Measurements from ENCODE around the gene HMCN1.

HMCN1 gene

DNA sequence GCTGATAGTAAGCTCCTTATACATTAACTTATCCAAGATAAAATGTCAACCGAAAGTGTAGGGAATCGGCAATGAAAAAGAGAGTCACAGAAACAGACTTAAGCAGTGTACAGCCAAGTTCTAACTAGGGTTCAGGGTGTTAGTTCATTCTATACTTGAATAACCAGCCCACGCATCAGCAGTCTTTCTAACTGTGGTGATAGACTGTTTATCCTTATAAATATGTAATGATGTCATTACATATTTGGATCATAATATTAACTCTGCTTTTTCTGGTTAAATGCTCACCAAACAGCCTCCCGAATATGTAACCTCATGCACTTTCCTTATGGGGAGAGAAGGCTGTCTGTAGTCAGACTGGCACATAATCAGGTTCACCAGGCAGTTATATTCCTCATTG lies 11.0 kb downstream of the HMCN1 start:
- DNase-seq (ENCODE audit: extremely low spot score), result no peak
- ChIA-PET CTCF (interaction anchor here (0.6 kb wide), 1 partner anchor 14 kb away, joined by 3 read pairs; no protein-coding TSS in a partner anchor), POLR2A (no interaction called here)
- TF ChIP-seq BHLHE40 (IDR thresholded peaks at IDR 0.05; ENCODE audit: borderline replicate concordance) (no peak), SP1 (IDR thresholded peaks at IDR 0.05) (no peak), CTBP1 (IDR thresholded peaks at IDR 0.05; ENCODE audit: borderline replicate concordance) (no peak), ARNT (IDR thresholded peaks at IDR 0.05) (no peak), FOXA1 (IDR thresholded peaks at IDR 0.05) (no peak), HDGF (IDR thresholded peaks at IDR 0.05; ENCODE audit: borderline replicate concordance) (no peak), L3MBTL2 (conservative IDR thresholded peaks at IDR 0.05) (no peak), FOXK2 (IDR thresholded peaks at IDR 0.05) (no peak), FOXM1 (IDR thresholded peaks at IDR 0.05; ENCODE audit: borderline replicate concordance) (no peak), ELF4 (IDR thresholded peaks at IDR 0.05) (no peak), TARDBP (IDR thresholded peaks at IDR 0.05) (no peak)

DNA sequence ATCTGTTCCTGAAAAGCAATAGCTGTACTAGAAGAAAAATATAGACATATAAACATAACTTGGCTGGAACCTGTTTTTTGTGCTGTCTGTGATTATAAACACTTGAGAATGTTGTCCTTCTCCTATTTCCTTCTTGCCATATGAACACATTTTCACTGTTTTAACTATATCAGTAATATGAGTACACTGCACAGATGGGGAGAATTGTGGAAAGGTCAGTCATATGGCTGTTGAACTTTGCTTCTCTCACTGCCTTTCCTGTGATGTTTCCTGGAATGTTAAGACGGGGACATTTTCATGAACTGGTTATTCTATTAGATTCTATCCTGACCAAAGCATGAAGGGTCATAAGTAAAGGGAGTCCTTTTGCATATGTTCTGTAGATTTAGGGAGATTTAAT lies 24.9 kb downstream of the HMCN1 start:
- TF ChIP-seq ZNF384 (IDR thresholded peaks at IDR 0.05), result no peak
- no peak for TF ChIP-seq SP1 (IDR thresholded peaks at IDR 0.05)
- POLR2A ChIA-PET, result no interaction called here
- no peak for DNase-seq (ENCODE audit: extremely low spot score)
- CTCF ChIA-PET, result interaction anchor here (0.7 kb wide), 1 partner anchor 14 kb away, joined by 3 read pairs; no protein-coding TSS in a partner anchor

- CTCF ChIA-PET, result no interaction called here
- POLR2A ChIA-PET, result no interaction called here
Measured at GRCh38 chr1:185761841-185762240, 27.6 kb downstream of the HMCN1 start.

DNA sequence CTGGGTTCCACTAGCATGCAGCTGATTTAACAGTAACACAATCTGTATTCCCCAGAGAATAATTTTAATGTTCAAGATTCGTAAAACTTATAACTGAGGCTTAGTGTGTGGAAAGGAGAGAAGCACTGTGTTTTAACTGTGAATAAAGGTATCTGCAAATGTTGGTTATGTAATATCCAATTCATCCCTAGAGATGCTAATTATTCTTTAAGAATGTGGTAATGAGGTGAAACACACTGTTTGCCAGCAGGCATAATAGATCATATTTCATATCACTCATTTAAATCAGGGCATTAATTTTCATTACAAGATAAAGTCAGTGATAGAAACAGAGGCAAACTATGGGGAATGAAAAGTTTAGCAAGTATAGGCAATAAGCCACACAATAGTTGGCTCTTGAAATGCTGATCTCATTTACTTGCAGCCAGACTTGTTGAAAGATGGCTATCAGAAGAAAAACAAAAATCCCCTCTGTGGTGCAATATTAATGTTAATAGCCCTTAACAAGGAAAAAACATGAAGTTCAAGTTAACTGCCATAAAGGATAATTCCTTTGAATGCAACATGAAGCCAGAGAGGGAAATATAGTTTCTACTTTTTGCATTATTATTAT lies 33.4 kb downstream of the HMCN1 start:
- ChIA-PET CTCF (no interaction called here), POLR2A (no interaction called here)
- TF ChIP-seq TARDBP (IDR thresholded peaks at IDR 0.05) (no peak), FOXK2 (IDR thresholded peaks at IDR 0.05) (no peak), BHLHE40 (IDR thresholded peaks at IDR 0.05; ENCODE audit: borderline replicate concordance) (no peak), FOXA1 (IDR thresholded peaks at IDR 0.05) (no peak), SUZ12 (IDR thresholded peaks at IDR 0.05) (no peak), ARNT (IDR thresholded peaks at IDR 0.05) (no peak), NFRKB (IDR thresholded peaks at IDR 0.05) (no peak), ZNF384 (IDR thresholded peaks at IDR 0.05) (no peak), HDGF (IDR thresholded peaks at IDR 0.05; ENCODE audit: borderline replicate concordance) (no peak), ELF4 (IDR thresholded peaks at IDR 0.05) (no peak), CTBP1 (IDR thresholded peaks at IDR 0.05; ENCODE audit: borderline replicate concordance) (no peak), L3MBTL2 (conservative IDR thresholded peaks at IDR 0.05) (no peak), LEF1 (IDR thresholded peaks at IDR 0.05; ENCODE audit: borderline replicate concordance) (no peak), SP1 (IDR thresholded peaks at IDR 0.05) (no peak), FOXM1 (IDR thresholded peaks at IDR 0.05; ENCODE audit: borderline replicate concordance) (no peak)
- TF ChIP-seq, protein P1, sequence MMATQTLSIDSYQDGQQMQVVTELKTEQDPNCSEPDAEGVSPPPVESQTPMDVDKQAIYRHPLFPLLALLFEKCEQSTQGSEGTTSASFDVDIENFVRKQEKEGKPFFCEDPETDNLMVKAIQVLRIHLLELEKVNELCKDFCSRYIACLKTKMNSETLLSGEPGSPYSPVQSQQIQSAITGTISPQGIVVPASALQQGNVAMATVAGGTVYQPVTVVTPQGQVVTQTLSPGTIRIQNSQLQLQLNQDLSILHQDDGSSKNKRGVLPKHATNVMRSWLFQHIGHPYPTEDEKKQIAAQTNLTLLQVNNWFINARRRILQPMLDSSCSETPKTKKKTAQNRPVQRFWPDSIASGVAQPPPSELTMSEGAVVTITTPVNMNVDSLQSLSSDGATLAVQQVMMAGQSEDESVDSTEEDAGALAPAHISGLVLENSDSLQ (IDR thresholded peaks at IDR 0.05), result no peak
- no peak for DNase-seq (ENCODE audit: extremely low spot score)

More at GRCh38 chr1:185761841-185762240, 27.6 kb downstream of the HMCN1 start:
- DNase-seq (ENCODE audit: extremely low spot score), result no peak
- no peak for TF ChIP-seq ARNT (IDR thresholded peaks at IDR 0.05)
- no peak for TF ChIP-seq LEF1 (IDR thresholded peaks at IDR 0.05; ENCODE audit: borderline replicate concordance)
- no peak for TF ChIP-seq ELF4 (IDR thresholded peaks at IDR 0.05)
- no peak for TF ChIP-seq FOXM1 (IDR thresholded peaks at IDR 0.05; ENCODE audit: borderline replicate concordance)
- no peak for TF ChIP-seq SUZ12 (IDR thresholded peaks at IDR 0.05)
- TF ChIP-seq ZNF384 (IDR thresholded peaks at IDR 0.05), result no peak

DNA sequence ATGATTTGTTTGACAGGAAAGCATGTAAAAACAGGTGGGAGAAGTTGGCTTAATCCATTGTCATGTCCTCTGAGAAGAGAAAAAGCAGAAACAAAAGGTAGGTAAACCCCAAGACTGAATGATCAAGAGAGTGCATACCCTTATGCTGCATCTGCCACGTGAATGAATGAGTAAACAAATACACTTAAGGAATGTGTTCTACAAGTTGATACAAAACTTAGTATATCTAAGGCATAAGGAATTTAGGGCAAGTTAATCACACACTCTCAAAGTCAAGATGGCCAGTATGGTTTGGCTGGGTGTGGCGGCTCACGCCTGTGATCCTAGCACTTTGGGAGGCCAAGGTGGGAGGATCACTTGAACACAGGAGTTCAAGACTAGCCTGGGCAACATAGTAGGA lies 34.2 kb downstream of the HMCN1 start:
- no peak for TF ChIP-seq LEF1 (IDR thresholded peaks at IDR 0.05; ENCODE audit: borderline replicate concordance)
- no peak for TF ChIP-seq FOXK2 (IDR thresholded peaks at IDR 0.05)
- TF ChIP-seq ARNT (IDR thresholded peaks at IDR 0.05), result no peak
- no peak for TF ChIP-seq L3MBTL2 (conservative IDR thresholded peaks at IDR 0.05)
- TF ChIP-seq BHLHE40 (IDR thresholded peaks at IDR 0.05; ENCODE audit: borderline replicate concordance), result no peak
- TF ChIP-seq SUZ12 (IDR thresholded peaks at IDR 0.05), result no peak
- TF ChIP-seq FOXM1 (IDR thresholded peaks at IDR 0.05; ENCODE audit: borderline replicate concordance), result no peak
- no peak for TF ChIP-seq ELF4 (IDR thresholded peaks at IDR 0.05)
- TF ChIP-seq NFRKB (IDR thresholded peaks at IDR 0.05), result no peak
- TF ChIP-seq CTBP1 (IDR thresholded peaks at IDR 0.05; ENCODE audit: borderline replicate concordance), result no peak
- no peak for TF ChIP-seq FOXA1 (IDR thresholded peaks at IDR 0.05)
- TF ChIP-seq TARDBP (IDR thresholded peaks at IDR 0.05), result no peak
- TF ChIP-seq ZNF384 (IDR thresholded peaks at IDR 0.05), result no peak
- TF ChIP-seq HDGF (IDR thresholded peaks at IDR 0.05; ENCODE audit: borderline replicate concordance), result no peak
- TF ChIP-seq, protein P1 (IDR thresholded peaks at IDR 0.05), result no peak
- TF ChIP-seq SP1 (IDR thresholded peaks at IDR 0.05), result no peak
- ChIA-PET POLR2A (no interaction called here), CTCF (no interaction called here)

GRCh38 chr1:185769136-185769535 lies 34.9 kb downstream of the HMCN1 start:
- ChIA-PET CTCF (no interaction called here), POLR2A (no interaction called here)
- TF ChIP-seq TARDBP (IDR thresholded peaks at IDR 0.05) (no peak), SP1 (IDR thresholded peaks at IDR 0.05) (no peak), HDGF (IDR thresholded peaks at IDR 0.05; ENCODE audit: borderline replicate concordance) (no peak), NFRKB (IDR thresholded peaks at IDR 0.05) (no peak), ELF4 (IDR thresholded peaks at IDR 0.05) (no peak), SUZ12 (IDR thresholded peaks at IDR 0.05) (no peak), CTBP1 (IDR thresholded peaks at IDR 0.05; ENCODE audit: borderline replicate concordance) (no peak), L3MBTL2 (conservative IDR thresholded peaks at IDR 0.05) (no peak), LEF1 (IDR thresholded peaks at IDR 0.05; ENCODE audit: borderline replicate concordance) (no peak), BHLHE40 (IDR thresholded peaks at IDR 0.05; ENCODE audit: borderline replicate concordance) (no peak), ARNT (IDR thresholded peaks at IDR 0.05) (no peak), FOXK2 (IDR thresholded peaks at IDR 0.05) (no peak)
- TF ChIP-seq, protein P1 (IDR thresholded peaks at IDR 0.05), result no peak
- no peak for DNase-seq (ENCODE audit: extremely low spot score)

More for the DNA sequence above, 34.2 kb downstream of the HMCN1 start:
- no peak for DNase-seq (ENCODE audit: extremely low spot score)
